GM18499 (cell line): ENCODE measurements around the gene XRCC3.

Experiments used
- ATAC-seq: cut with Tn5 transposase; IDR thresholded peaks from one replicate; pipeline ENCODE4 v1.9.1; 2021; ENCODE audit warnings: moderate number of reproducible peaks; ENCODE audit not compliant: insufficient read depth, unreplicated experiment

XRCC3 gene

GRCh38 chr14:103727313-103727980, 12.2 kb upstream of the XRCC3 start:
- no peak for ATAC-seq

- no peak for ATAC-seq
Observed at GRCh38 chr14:103726474-103726873, 11.2 kb upstream of the XRCC3 start.

- ATAC-seq: no peak
Observed at GRCh38 chr14:103725739-103726395, 10.6 kb upstream of the XRCC3 start.

GRCh38 chr14:103725001-103725682, 9.9 kb upstream of the XRCC3 start:
- ATAC-seq: no peak

- no peak for ATAC-seq
Observed at GRCh38 chr14:103724116-103724515, 8.9 kb upstream of the XRCC3 start.

- ATAC-seq: no peak
Observed at GRCh38 chr14:103723748-103724081, 8.5 kb upstream of the XRCC3 start.

GRCh38 chr14:103721334-103722120, 6.3 kb upstream of the XRCC3 start:
- no peak for ATAC-seq

- no peak for ATAC-seq
Observed at GRCh38 chr14:103719751-103720150, 4.5 kb upstream of the XRCC3 start.

GRCh38 chr14:103718572-103718971, 3.3 kb upstream of the XRCC3 start:
- no peak for ATAC-seq

GRCh38 chr14:103716899-103717411, 1.7 kb upstream of the XRCC3 start:
- ATAC-seq: no peak

GRCh38 chr14:103716091-103716801, 995 bp upstream of the XRCC3 start:
- ATAC-seq: no peak

GRCh38 chr14:103714063-103714724, 1.1 kb downstream of the XRCC3 start:
- ATAC-seq: no peak

- ATAC-seq: no peak
Observed at GRCh38 chr14:103713304-103714062, 1.8 kb downstream of the XRCC3 start.

GRCh38 chr14:103712633-103713247, 2.5 kb downstream of the XRCC3 start:
- ATAC-seq: no peak

GRCh38 chr14:103711516-103712431, 3.5 kb downstream of the XRCC3 start:
- no peak for ATAC-seq

- no peak for ATAC-seq
Observed at GRCh38 chr14:103710771-103711377, 4.4 kb downstream of the XRCC3 start.

- ATAC-seq: no peak
Observed at GRCh38 chr14:103709814-103710213, 5.4 kb downstream of the XRCC3 start.
